ENCODE measurements around the gene CLIP4.

Gene CLIP4

DNA sequence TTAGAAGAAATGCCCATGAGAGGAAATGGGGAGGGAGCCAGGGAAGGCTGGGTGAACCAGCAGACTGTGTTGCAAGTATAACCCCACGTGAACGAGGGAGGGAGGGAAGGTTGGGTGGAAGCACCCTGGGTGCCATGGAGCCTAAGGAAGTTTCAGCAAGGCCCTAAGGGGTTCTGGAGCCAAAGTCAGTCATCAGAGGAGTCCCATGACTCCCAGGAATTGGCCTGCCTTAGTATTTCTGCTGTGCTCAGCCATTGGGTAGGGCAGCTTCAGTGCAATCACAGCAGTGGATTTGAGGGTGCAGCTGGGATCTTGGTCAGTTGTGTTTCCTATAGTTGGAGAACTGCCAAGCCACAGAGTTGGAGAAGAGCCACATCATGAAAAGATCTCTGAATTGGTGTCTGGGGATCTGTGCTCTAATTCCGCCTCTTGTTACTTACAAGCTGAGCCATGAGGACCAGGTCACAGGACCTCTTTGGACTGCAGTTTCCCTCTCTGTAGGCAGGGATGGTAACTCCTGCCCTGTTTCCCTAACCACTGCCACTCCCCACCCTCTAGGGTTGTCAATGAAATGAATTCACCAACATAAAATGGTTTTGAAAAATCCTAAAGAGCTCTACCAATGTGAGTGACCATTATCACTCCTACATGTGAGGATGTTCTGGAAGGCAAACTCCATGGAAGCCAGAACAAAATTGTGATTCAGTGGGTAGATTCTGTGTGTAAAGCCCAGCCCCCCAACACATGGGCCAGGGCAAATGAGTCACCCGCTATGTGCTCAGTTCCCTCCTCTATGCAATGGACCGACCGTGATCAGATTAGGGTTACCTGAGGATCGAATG is 108.9 kb downstream of the CLIP4 start:
- DNase-seq: no peak

DNA sequence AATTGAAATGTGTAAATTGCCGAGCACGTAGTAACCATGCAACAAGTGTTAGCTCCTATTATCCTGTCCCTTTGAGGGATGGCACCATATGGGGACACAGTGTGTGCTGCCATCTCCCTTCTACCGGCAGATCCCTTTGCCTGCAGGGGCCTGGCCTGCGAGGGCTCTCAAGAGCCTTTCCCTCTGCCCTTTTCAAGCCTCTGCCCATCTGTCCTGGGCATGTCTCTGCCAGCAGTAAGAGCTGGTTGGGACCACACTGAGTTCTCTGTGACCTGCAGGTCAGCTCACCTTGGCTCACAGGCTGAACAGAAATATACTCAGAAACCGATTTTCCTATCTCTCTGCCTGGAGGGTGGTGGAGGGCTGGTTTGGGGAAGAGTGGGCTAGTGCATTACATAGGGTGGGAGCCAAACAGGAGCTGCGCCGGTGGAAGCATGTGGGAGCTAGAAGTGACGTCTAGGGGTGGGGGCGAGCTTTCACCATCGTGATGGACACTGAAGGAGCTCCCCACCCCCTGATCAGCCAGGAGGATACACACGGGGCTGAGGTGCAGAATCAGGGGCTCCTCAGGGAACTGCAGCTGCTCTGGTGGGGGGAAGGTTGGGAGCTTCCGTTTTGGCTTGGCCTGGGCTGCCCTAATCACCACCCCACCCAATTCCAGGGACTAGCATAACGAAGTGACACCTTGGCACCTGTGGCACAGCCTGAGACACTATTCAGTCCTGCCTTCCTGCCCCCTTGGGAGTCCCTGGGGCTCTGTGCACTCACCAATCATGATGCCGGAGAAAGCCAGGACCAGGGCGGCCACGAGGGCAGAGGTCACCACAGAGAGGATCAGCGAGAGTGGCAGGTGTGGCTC is 109.7 kb downstream of the CLIP4 start:
- DNase-seq: no peak

DNA sequence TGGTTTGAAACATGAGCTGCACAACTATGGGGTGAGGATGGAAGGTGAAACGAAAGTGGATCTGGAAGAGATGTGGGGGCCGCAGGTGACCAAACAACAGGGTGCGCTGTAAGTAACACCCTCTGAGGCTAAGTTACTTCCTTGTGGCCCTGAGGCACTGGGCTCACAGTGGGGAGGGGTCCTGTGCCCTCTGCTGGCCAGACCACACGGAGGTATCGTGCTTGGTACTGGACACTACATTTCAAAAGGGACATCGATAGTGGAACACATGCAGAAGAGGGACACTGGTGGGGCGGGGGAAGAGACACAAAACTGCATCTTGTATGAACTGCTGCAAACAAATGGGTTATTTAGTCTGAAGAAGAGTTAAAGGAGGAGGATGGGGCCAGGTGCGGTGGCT is 110.6 kb downstream of the CLIP4 start:
- no peak for DNase-seq

DNA sequence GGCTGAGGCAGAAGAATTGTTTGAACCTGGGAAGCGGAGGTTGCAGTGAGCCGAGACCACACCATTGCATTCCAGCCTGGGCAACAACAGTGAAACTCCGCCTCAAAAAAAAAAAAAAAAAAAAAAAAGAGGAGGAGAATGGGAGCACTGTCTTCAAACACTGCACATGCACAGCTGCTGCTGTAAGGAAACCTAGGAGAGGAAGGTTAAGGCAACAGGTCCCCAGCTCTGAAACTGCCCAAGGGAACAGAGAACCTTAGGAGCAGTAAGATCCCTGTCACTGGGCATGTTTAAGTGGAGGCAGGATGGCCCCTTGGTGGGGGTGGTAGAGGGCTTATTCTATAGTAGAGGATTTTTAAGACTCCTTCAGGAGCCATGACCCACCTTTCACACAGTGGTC is 111.2 kb downstream of the CLIP4 start:
- DNase-seq: no peak

DNA sequence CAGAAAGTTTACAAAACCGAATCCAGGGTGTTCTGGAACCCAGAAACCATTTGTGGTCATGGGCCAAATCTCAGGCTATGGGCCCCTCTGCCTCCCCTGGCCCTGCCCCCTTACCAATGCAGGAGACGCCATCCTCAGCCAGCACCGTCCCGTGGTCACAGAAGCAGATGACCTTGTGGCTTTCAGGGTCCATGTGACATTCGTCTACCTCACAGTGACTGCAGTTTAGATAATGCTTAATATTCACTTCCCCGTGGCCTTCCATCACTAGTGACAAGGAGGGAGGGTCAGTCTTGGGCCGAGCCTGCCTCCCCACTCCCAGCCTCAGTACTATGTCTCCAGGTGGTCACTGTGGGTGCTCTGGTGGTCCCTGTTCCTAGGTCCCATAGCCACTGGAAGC is 111.6 kb downstream of the CLIP4 start:
- no peak for DNase-seq

DNA sequence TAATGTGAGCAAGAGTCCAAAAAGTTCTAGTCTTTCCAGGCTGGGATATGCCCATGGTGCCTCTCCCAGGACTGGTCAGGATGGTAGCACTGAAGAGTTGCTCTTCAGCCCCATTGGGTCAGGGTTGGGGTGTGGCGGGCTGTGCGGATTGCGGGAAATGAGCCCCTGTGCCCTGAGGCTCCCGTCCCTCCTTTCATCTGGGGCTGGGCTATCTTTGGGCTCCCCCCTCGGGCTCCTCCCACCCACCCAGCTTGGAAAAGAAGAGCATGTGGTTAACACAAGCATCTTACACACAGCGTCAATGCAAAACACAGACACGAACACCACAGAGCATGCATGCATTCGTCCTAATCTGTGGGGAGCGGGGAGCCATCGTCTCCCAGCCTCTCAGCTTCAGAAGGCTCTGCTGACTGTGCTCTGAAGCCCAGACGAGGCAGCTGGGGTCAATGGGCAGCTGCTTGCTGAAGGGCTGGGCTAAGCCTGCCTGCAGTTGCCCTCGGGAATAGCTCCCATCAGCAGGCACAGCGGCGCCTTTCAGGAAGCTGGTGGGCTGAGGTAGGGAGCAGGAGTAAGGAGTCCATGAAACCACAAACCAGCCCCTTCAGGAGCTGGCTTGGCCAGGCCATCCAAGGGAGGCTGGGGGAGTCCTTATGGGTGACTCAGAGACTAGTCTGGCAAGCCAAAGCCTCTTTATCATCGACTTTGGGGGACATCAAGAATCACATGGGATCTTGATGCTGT is 112.9 kb downstream of the CLIP4 start:
- DNase-seq: no peak

DNA sequence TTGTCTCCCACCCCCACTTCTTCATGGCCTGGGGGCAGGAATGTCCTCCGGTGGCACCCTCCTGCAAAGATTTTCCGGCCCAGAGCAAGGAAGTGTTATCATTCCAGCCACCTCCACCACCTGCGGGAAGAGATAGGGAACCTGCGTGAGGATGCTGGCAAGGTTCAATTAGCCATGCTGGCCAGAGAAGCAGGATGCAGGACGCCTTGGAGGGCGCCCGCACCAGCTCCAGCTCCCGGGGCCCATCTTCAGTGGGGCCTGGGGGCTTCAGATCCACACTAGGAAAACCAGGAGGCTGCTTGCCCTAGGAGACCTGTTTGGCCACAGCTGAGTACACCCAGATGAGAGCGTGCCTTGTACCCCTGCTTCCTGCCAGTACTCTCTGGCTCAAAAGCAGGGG is 113.7 kb downstream of the CLIP4 start:
- DNase-seq: no peak

DNA sequence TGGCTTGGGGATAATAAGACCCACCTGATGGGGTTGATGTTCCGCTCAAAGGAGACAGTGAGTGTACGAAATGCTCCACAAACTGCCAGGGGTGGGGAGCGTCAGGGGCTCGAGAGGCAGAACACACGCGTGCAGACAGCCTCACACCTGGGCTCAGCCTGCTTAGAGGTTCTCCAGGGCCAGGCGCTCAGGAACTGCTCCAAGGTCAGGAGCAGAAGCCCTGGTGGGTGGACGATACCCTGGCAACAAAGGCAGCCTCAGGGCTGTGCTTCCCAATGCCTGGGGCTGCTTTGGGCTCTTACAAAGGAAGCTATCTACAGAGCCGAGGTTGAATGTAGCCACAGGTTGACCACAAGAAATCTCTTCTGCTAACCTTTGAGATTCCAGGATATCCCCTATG is 114.4 kb downstream of the CLIP4 start:
- DNase-seq: no peak

DNA sequence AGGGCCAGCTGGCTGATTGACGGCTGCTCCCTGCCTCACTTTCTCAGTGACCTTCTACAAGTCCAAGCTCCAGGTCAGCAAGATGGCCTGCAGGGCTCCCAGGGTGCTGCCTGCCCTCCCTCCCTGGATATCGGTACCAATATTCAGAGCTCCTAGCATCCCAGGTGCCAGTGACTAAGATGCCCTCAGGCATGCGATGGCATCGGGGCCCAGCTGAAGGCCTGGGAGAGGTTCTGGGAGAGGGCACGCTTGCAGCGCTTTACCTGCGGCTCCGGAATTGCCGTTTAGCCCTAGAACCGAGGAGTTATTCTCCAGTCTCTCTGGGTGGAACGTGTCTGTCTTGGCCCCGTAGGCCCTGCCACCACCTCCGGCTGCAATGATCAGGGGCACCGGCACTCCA is 116.8 kb downstream of the CLIP4 start:
- no peak for DNase-seq

DNA sequence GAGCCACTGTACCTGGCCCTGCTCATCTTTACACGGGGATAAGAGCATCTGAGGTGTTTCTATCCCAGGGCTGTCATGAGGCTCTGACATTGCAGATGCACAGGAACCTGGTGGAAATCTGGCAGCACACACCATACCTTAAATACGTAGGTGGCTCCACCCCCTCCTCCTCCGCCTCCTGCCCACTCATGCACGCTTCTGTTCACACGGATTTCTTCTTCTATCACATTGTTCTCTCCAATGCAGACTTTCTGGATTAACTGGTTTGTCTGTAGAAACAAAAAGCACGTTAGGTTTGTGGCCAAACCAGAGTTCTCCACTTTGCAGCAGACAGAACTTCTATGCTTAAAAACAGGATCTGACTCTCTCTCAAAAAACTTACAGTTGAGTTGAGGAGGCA is 118.2 kb downstream of the CLIP4 start:
- DNase-seq: no peak

DNA sequence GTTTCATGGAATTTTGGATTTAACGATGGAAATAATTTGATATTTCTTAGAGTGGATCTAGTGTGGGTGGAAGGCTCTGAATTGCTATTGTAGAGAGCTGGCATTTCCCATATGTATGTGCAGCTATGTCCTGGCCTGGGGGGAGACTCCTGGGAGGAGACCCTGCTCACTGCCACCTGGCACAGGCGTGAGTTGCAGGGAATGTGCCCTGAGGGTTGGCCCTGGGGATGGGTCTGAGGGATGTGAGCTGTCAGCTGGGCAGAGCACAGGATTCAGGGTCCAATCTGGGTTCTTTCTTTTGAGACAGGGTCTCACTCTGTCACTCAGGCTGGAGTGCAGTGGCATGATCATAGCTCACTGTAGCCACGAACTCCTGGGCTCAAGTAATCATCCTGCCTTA is 120.2 kb downstream of the CLIP4 start:
- no peak for DNase-seq

DNA sequence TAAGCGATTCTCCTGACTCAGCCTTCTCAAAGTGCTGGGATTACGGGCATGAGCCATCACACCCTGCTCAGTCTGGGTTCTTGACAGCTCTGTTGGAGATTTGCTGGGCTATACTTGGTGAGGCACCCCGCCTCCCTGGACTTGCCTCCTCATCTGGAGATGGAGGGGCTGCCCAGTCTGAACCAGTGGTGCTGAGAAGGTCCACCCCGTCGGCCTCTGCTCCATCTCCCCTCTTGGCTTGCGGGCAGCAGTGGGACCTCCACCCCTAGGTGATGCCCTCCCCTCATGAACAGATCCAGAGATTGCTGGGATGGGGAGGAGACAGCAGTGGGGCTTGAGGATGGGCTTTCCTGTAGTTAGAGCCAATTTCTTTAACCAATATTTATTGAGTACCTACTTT is 120.9 kb downstream of the CLIP4 start:
- DNase-seq: no peak

DNA sequence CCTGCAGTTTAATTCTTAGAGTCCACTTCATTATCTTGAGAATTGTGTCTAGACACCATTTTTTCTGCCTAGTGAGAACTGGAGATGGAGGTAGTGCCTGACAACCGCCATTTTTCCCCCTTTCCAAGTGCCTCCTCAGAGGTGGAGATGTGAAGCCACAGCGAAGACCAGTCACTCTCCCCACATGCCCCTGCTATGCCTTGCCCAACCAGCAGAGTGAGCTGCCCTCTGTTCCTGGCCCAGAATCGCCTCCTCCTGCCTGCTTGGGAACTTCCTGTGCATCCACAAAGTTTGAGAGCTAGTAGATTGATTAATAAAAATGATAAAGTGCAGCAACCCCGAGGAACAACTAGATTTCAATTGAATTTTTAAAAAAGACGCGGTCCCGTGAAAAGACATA is 123.3 kb downstream of the CLIP4 start:
- DNase-seq: no peak

Measured in retina (tissue), 1 donor.